H1 (cell line): ENCODE measurements around the gene GIT1.

Experiments used
- CBX5 ChIP-seq: fragments of 300-800, 300-1000 bp; sonication (generic); IDR thresholded peaks from 2 replicates; pipeline ENCODE4 v1.7.1; 2016; ENCODE audit warnings: antibody characterized with exemption, low read length, low read depth
- CBX8 ChIP-seq: fragments of 300-800, 300-1000 bp; sonication (generic); IDR thresholded peaks from 2 replicates; pipeline ENCODE4 v1.7.1; 2016; ENCODE audit warnings: low read depth, low read length, borderline replicate concordance
- CHD1 ChIP-seq: IDR thresholded peaks from 2 replicates; pipeline ENCODE4 v1.6.1; 2012; ENCODE audit warnings: low read depth, low read length, improper control_type of control experiment
- CTCF ChIP-seq, 3 experiments: IDR thresholded peaks; 1 replicate in 2 of 3; 2 replicates in 1 of 3; pipeline versions ENCODE4 v1.5.1 to v1.6.1; 2011; ENCODE audit warnings: low read length in 3 of 3, mild to moderate bottlenecking in 3 of 3, inconsistent platforms in 2 of 3, low read depth in 1 of 3, moderate library complexity in 1 of 3; ENCODE audit not compliant: insufficient read depth in 1 of 3; ENCODE audit errors: control extremely low read depth in 1 of 3
- E2F6 ChIP-seq: IDR thresholded peaks from 2 replicates; pipeline ENCODE4 v1.6.1; 2012; ENCODE audit warnings: inconsistent platforms
- EZH2 ChIP-seq: fragments of 200-600 bp; sonication (generic); IDR thresholded peaks from 2 replicates; pipeline ENCODE4 v1.7.1; 2012; ENCODE audit warnings: low read depth, mild to moderate bottlenecking, moderate library complexity, low read length, inconsistent platforms; ENCODE audit not compliant: severe bottlenecking
- GTF2F1 ChIP-seq: IDR thresholded peaks from 2 replicates; pipeline ENCODE4 v1.6.1; 2012; ENCODE audit warnings: low read depth, low read length, improper control_type of control experiment, borderline replicate concordance
- HDAC6 ChIP-seq: IDR thresholded peaks from one replicate; pipeline ENCODE4 v1.7.1; 2012; ENCODE audit warnings: low read depth, mild to moderate bottlenecking, inconsistent platforms, low read length, moderate library complexity
- POLR2A ChIP-seq, 2 experiments: IDR thresholded peaks; 1 replicate in 1 of 2; 2 replicates in 1 of 2; pipeline ENCODE4 v1.6.1; 2011; ENCODE audit warnings: low read depth in 2 of 2, low read length in 2 of 2, mild to moderate bottlenecking in 2 of 2; ENCODE audit errors: control extremely low read depth in 1 of 2
- POLR2AphosphoS5 ChIP-seq: IDR thresholded peaks from 2 replicates; pipeline ENCODE4 v1.6.1; 2011; ENCODE audit warnings: low read depth, low read length
- RAD21 ChIP-seq, 2 experiments: IDR thresholded peaks in 1 of 2; conservative IDR thresholded peaks in 1 of 2; 2 replicates each; pipeline ENCODE4 v1.6.1; 2011; ENCODE audit warnings: low read depth in 2 of 2, low read length in 2 of 2, improper control_type of control experiment in 1 of 2, inconsistent platforms in 1 of 2, mild to moderate bottlenecking in 1 of 2, moderate library complexity in 1 of 2
- SIRT6 ChIP-seq: IDR thresholded peaks from one replicate; pipeline ENCODE4 v1.7.1; 2012; ENCODE audit warnings: low read length, inconsistent platforms
- SP1 ChIP-seq: IDR thresholded peaks from 2 replicates; pipeline ENCODE4 v1.6.1; 2011; ENCODE audit warnings: low read depth, low read length
- SUZ12 ChIP-seq: fragments of 200-600 bp; sonication (generic); IDR thresholded peaks from 2 replicates; pipeline ENCODE4 v1.6.1; 2012; ENCODE audit warnings: mild to moderate bottlenecking, inconsistent platforms, low read length, moderate library complexity, mixed read lengths

- TF ChIP-seq RAD21 (IDR thresholded peaks at IDR 0.05 in 1 of 2, conservative IDR thresholded peaks at IDR 0.05 in 1 of 2; ENCODE audit: low read depth in 2 of 2, low read length in 2 of 2) (no peak), E2F6 (no peak), CHD1 (no peak), SUZ12 (no peak), GTF2F1 (no peak), CTCF (IDR thresholded peaks at IDR 0.05; ENCODE audit: control extremely low read depth in 1 of 3, insufficient read depth in 1 of 3, low read depth in 1 of 3, low read length in 3 of 3) (no peak), EZH2 (no peak), CBX8 (no peak), CBX5 (no peak), POLR2A (IDR thresholded peaks at IDR 0.05; ENCODE audit: control extremely low read depth in 1 of 2, low read depth in 2 of 2, low read length in 2 of 2) (no peak), HDAC6 (no peak), SIRT6 (no peak), POLR2AphosphoS5 (no peak), SP1 (no peak)
Measured at GRCh38 chr17:29603109-29603674, 13.7 kb upstream of the GIT1 start.
